Transverse colon (tissue), 4 donors: ENCODE results near the gene APOB.

Experiments
- CTCF ChIP-seq, 5 experiments: fragments of 200-600 bp in 3 of 5; fragments of 450-650 bp in 2 of 5; sonication (generic) in 3 of 5; IDR thresholded peaks; 1 replicate in 2 of 5; 2 replicates in 3 of 5; pipeline ENCODE4 v1.5.1; 2016 to 2017; ENCODE audit warnings: antibody characterized with exemption in 5 of 5, inconsistent platforms in 3 of 5, mild to moderate bottlenecking in 2 of 5, moderate library complexity in 1 of 5
- EP300 ChIP-seq: sonication (generic); formaldehyde crosslinking; IDR thresholded peaks from one replicate; pipeline ENCODE4 v1.6.1; 2017; ENCODE audit warnings: antibody characterized with exemption, low read depth
- POLR2A ChIP-seq: fragments of 450-650 bp; IDR thresholded peaks from one replicate; pipeline ENCODE4 v1.6.1; 2016; ENCODE audit warnings: antibody characterized with exemption, mild to moderate bottlenecking, moderate library complexity
- POLR2AphosphoS5 ChIP-seq, 3 donors: sonication (generic); formaldehyde crosslinking; IDR thresholded peaks; one replicate each; pipeline ENCODE4 v1.6.1; 2016; ENCODE audit warnings: antibody characterized with exemption in 3 of 3

GRCh38 chr2:21012557-21012937, 31.3 kb downstream of the APOB start:
- TF ChIP-seq POLR2A: no peak
- no peak for TF ChIP-seq CTCF (IDR thresholded peaks at IDR 0.05)
- no peak for TF ChIP-seq EP300
- no peak for TF ChIP-seq POLR2AphosphoS5 (IDR thresholded peaks at IDR 0.05)
